Lung (tissue), 12 donors: Measurements from ENCODE around the gene PTPN5. TPM values are rescaled to one million over a fixed set of nuclear protein-coding genes. Genes with fewer than 3 reads are reported as not detected.
A peak's percentile ranks its signal among the peaks of the same experiment; 100 is the strongest.

Experiments used
- ATAC-seq: fragments of 200-7000 bp; cut with Tn5 transposase; one replicate; pipeline ENCODE4 v1.9.1; 2020; ENCODE audit warnings: moderate number of reproducible peaks; ENCODE audit not compliant: insufficient read depth, low FRiP score
- DNase-seq, 3 donors: peaks; one replicate each; pipeline ENCODE4 v3.0.0-alpha.2; 2013 to 2017
- H3K27ac ChIP-seq, 2 donors: one replicate each; pipeline ENCODE4 v1.5.1; 2013; ENCODE audit warnings: mild to moderate bottlenecking in 2 of 2, moderate library complexity in 2 of 2, control low read depth in 1 of 2, inconsistent platforms in 1 of 2, low read depth in 1 of 2, low read length in 1 of 2
- H3K27me3 ChIP-seq, 3 donors: one replicate each; pipeline ENCODE4 v1.5.1; 2013; ENCODE audit warnings: low read length in 2 of 3; ENCODE audit not compliant: control insufficient read depth in 3 of 3, insufficient read depth in 3 of 3
- H3K36me3 ChIP-seq, 4 donors: one replicate each; pipeline ENCODE4 v1.5.1; 2013; ENCODE audit warnings: low read length in 4 of 4, mild to moderate bottlenecking in 1 of 4, moderate library complexity in 1 of 4; ENCODE audit not compliant: control insufficient read depth in 4 of 4, insufficient read depth in 4 of 4
- H3K4me1 ChIP-seq, 5 donors: one replicate each; pipeline ENCODE4 v1.5.1; 2013; ENCODE audit warnings: low read length in 5 of 5, mild to moderate bottlenecking in 2 of 5, moderate library complexity in 1 of 5; ENCODE audit not compliant: control insufficient read depth in 5 of 5, insufficient read depth in 5 of 5
- H3K4me3 ChIP-seq: one replicate; pipeline ENCODE4 v1.5.1; 2013; ENCODE audit warnings: mild to moderate bottlenecking, control low read depth, moderate library complexity
- H3K9ac ChIP-seq, 2 donors: one replicate each; pipeline ENCODE4 v1.5.1; 2013; ENCODE audit warnings: low read length in 2 of 2, control low read depth in 1 of 2; ENCODE audit not compliant: insufficient read depth in 1 of 2
- H3K9me3 ChIP-seq, 4 donors: one replicate each; pipeline ENCODE4 v1.5.1; 2013; ENCODE audit warnings: low read length in 3 of 4, mild to moderate bottlenecking in 1 of 4, moderate library complexity in 1 of 4; ENCODE audit not compliant: control insufficient read depth in 4 of 4, insufficient read depth in 3 of 4
- CTCF ChIP-seq: IDR thresholded peaks from 2 replicates; pipeline ENCODE4 v1.5.1; 2012; ENCODE audit warnings: mild to moderate bottlenecking; ENCODE audit errors: control extremely low read depth, extremely low read depth
- WGBS, 2 donors: extraction: QIAGEN DNeasy Blood & Tissue Kit; methylation state at CpG; one replicate each; pipeline ENCODE4 v1.1.7; 2013; 5-methylcytosine and 5-hydroxymethylcytosine counted together
- polyA plus RNA-seq, 2 donors: library from polyadenylated mRNA; stranded (reverse); fragments of 200-250 nt; gene quantifications; one replicate each; pipeline ENCODE4 v1.2.1, GENCODE V29; 2013
- total RNA-seq, 2 donors: library from RNA; depleted of rRNA in 1 of 2; stranded (reverse); fragments of >200 nt in 1 of 2; gene quantifications; one replicate each; pipeline ENCODE4 v1.2.1, GENCODE V29; 2014 to 2021
- donor health status: control.
- donor health status: control.
- donor health status: Bipolar disorder and iron deficiency.
- donor health status: healthy.
- donor health status: DM: yes; HTN: yes; CAD: no.

Gene PTPN5
- total and polyA plus RNA-seq, 4 donors = 0.02 to 0.15 TPM; not detected in 2

- no peak for ATAC-seq
- H3K4me1 ChIP-seq = peaks cover 0 to 9% (median 0%) of the 10 kb centered on the region in 5 donors
- 83% methylated on average over 7 of the region's 7 CpGs for WGBS, 2 donors
These were observed 65.6 kb downstream of the PTPN5 start, which contains the start of gene IGSF22 for GRCh38 chr11:18726040-18726439. Gene IGSF22, minus strand, starts transcription at chr11:18726188. Its CDS starts 1,952 bp downstream, at chr11:18724236.

GRCh38 chr11:18723991-18724390 is 67.6 kb downstream of the PTPN5 start:
- WGBS, 2 donors = 66 to 83% methylated on average over 7 of the region's 7 CpGs
- no peak for TF ChIP-seq CTCF
- no peak overlapping the region for H3K27ac ChIP-seq
- H3K9me3 ChIP-seq = no peaks in the 10 kb centered on the region
- peaks cover 0 to 19% (median 0%) of the 10 kb centered on the region in 5 donors for H3K4me1 ChIP-seq
- DNase-seq = no peak
- H3K9ac ChIP-seq = no peak overlapping the region
- no peak overlapping the region for H3K4me3 ChIP-seq
- no peaks in the 10 kb centered on the region for H3K36me3 ChIP-seq
- no peaks in the 10 kb centered on the region for H3K27me3 ChIP-seq
- no peak for ATAC-seq

More at GRCh38 chr11:18726040-18726439, 65.6 kb downstream of the PTPN5 start, which contains the start of gene IGSF22:
- H3K27me3 ChIP-seq = no peaks in the 10 kb centered on the region
- no peak within 1 kb of the TSS for H3K27ac ChIP-seq
- H3K9me3 ChIP-seq = no peaks in the 10 kb centered on the region
- no peaks in the 10 kb centered on the region for H3K36me3 ChIP-seq
- H3K4me3 ChIP-seq = no peak within 1 kb of the TSS
- no peak within 1 kb of the TSS for H3K9ac ChIP-seq
- DNase-seq = no peak
- no peak for TF ChIP-seq CTCF

GRCh38 chr11:18722293-18722637 is 69.3 kb downstream of the PTPN5 start:
- TF ChIP-seq CTCF = no peak
- no peaks in the 10 kb centered on the region for H3K27me3 ChIP-seq
- H3K4me1 ChIP-seq = peaks cover 0 to 19% (median 0%) of the 10 kb centered on the region in 5 donors
- H3K4me3 ChIP-seq = no peak overlapping the region
- 67 to 77% methylated on average over 1 of the region's 1 CpG for WGBS, 2 donors
- no peaks in the 10 kb centered on the region for H3K36me3 ChIP-seq
- DNase-seq = no peak
- no peak overlapping the region for H3K27ac ChIP-seq
- H3K9me3 ChIP-seq = no peaks in the 10 kb centered on the region
- H3K9ac ChIP-seq = peak overlapping the region in 1 of 2 donors; percentile 21
- no peak for ATAC-seq
